A204.1 (cell line): ENCODE results near the gene NTN3.

Experiments used
- FAIRE-seq: peaks from 2 replicates; lab custom pipeline; 2012; peaks lifted over from hg19 to GRCh38; lab: Jason Lieb, UNC

NTN3 gene

DNA sequence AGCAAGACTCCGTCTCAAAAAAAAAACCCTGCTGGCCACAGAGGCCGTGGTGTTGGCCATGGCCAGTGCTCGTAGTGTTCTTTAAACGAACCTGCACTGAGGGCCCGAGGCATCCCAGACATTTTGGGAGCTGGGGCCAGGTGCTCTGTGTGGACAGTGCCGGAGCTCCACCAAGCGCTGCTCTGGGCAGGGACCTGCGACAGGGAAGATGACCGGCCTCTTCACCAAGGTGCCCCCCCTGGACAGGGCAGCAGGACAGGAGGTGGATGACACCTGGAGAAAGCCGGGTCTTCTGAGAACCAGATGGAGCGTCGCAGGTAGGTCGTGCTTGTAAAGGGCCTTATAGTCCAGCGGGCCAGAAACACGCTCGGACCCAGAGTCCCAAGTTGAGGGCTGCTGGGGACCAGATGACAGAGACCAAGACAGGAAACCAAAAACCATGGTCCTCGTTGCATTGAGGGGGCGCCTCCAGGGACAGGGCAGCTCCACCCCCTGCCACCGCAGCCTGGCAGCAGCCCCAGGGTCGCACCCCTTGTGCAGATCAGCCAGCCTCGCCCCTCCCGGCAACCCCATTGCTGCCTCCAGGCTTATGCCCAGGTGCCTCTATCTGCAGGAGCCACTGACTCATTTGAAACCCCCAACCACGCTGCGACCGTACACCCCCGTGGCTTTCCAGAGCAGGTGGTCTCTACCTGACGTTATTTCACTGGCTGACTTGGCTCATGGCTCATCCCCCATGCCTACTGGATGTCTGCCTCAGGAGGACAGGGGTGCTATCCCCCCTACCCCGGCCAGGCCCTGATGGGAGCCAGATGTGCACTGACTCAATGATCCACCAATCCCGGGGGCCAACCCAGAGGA lies 4.2 kb upstream of the NTN3 start:
- no peak for FAIRE-seq

GRCh38 chr16:2467528-2468232 lies 3.4 kb upstream of the NTN3 start:
- FAIRE-seq: no peak

- FAIRE-seq: no peak
These were observed 2.8 kb upstream of the NTN3 start for GRCh38 chr16:2468233-2468724.

DNA sequence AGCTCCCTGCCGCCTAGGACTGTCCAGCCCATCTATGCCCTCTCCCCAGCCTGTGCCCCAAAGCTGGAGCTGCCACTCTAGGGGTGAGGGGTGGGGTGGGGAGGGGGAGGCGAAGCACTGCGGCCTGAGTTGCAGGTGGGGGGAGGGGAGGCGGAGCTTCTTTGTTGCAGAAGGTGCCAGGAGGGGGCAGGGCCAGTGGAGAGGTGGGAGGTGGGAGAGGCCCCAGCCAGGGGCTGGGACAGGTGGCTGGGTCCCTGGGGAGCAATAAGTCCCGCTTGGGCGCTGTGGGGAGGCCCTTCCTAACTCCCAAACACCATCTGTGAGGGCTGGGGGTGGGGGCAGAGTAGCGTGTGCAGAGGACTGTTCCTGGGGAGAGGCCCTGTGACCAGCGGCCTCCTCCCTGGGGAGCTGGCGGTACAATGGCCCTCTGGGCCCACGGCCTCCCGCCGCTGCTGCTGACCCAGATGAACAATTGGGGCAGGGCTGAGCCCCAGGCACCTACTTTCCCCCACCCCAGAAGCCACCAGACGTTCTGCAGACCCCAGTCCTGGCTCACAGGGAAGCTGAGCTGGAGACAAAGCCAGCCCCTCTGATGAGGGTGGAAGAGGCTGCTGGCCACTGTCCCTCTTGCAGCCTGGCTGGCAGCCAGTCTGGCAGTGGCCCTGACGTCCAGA lies 2.2 kb upstream of the NTN3 start:
- FAIRE-seq: no peak

DNA sequence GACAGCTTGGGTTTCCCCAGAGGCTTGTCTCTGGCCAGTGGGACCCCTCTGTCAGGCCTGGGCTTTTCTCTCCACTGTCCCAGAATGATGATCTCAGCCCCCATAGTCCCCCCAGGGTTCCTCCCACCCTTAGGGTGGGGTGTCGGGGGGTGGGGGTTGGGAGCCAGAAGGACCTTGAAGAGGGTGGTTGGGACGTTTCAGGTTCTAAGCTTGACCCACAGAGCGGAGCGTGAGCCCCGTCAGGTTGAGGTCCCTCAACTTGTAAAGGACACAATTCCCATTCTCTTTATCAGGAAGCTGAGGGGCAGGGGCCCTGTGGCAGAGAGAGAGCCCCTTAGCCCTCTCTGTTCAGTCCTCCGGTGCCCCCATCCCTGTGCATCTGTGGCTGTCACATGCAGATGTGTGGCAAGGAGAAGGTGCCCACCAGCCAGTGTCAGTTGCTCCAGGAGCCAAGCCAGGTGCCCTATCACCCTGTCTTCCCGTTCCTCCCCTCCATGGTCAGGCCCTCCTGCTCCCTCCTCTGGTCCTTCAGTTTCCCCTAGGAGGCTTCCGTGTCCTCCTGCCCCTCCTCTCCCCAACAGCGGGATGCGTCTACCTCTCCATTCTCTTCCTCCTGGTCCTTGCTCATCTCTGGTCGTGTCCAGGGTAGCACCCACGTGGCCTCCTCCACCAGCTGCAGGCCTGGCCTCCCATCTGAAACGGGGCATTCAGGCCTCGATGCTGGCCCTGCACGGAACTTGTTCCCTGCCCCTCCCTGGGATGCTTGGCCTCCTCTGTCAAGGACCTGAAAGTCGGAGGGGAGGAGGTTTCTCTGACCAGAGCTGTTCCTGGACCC lies 1.5 kb upstream of the NTN3 start:
- FAIRE-seq: no peak

- no peak for FAIRE-seq
These were observed 879 bp upstream of the NTN3 start for GRCh38 chr16:2470234-2470601.

GRCh38 chr16:2470603-2471015 lies 488 bp upstream of the NTN3 start:
- FAIRE-seq: no peak

DNA sequence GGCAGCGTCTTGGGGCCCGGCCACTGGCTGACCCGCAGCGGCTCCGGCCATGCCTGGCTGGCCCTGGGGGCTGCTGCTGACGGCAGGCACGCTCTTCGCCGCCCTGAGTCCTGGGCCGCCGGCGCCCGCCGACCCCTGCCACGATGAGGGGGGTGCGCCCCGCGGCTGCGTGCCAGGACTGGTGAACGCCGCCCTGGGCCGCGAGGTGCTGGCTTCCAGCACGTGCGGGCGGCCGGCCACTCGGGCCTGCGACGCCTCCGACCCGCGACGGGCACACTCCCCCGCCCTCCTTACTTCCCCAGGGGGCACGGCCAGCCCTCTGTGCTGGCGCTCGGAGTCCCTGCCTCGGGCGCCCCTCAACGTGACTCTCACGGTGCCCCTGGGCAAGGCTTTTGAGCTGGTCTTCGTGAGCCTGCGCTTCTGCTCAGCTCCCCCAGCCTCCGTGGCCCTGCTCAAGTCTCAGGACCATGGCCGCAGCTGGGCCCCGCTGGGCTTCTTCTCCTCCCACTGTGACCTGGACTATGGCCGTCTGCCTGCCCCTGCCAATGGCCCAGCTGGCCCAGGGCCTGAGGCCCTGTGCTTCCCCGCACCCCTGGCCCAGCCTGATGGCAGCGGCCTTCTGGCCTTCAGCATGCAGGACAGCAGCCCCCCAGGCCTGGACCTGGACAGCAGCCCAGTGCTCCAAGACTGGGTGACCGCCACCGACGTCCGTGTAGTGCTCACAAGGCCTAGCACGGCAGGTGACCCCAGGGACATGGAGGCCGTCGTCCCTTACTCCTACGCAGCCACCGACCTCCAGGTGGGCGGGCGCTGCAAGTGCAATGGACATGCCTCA lies 773 bp downstream of the NTN3 start:
- FAIRE-seq: no peak

DNA sequence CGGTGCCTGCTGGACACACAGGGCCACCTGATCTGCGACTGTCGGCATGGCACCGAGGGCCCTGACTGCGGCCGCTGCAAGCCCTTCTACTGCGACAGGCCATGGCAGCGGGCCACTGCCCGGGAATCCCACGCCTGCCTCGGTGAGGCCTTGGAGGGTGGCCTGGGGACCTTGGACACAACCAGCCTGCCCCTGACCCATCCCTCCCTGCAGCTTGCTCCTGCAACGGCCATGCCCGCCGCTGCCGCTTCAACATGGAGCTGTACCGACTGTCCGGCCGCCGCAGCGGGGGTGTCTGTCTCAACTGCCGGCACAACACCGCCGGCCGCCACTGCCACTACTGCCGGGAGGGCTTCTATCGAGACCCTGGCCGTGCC lies 1.4 kb downstream of the NTN3 start:
- FAIRE-seq: no peak

- no peak for FAIRE-seq
These were observed 1.9 kb downstream of the NTN3 start for GRCh38 chr16:2472885-2473445.

DNA sequence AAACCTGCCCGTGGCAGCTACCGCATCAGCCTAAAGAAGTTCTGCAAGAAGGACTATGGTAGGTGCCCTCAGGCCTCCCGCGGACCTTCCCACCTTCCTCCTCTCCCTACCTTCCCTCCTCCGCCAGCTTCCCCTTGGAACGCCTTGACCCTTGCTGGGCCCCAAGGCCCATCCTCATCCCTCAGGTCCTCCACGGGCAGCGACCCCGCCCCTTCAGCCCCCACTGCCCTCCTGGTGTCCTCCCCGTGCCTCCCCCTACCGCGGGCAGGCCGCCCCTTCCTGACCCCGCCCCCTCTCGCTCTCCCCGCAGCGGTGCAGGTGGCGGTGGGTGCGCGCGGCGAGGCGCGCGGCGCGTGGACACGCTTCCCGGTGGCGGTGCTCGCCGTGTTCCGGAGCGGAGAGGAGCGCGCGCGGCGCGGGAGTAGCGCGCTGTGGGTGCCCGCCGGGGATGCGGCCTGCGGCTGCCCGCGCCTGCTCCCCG lies 2.4 kb downstream of the NTN3 start:
- FAIRE-seq: no peak

DNA sequence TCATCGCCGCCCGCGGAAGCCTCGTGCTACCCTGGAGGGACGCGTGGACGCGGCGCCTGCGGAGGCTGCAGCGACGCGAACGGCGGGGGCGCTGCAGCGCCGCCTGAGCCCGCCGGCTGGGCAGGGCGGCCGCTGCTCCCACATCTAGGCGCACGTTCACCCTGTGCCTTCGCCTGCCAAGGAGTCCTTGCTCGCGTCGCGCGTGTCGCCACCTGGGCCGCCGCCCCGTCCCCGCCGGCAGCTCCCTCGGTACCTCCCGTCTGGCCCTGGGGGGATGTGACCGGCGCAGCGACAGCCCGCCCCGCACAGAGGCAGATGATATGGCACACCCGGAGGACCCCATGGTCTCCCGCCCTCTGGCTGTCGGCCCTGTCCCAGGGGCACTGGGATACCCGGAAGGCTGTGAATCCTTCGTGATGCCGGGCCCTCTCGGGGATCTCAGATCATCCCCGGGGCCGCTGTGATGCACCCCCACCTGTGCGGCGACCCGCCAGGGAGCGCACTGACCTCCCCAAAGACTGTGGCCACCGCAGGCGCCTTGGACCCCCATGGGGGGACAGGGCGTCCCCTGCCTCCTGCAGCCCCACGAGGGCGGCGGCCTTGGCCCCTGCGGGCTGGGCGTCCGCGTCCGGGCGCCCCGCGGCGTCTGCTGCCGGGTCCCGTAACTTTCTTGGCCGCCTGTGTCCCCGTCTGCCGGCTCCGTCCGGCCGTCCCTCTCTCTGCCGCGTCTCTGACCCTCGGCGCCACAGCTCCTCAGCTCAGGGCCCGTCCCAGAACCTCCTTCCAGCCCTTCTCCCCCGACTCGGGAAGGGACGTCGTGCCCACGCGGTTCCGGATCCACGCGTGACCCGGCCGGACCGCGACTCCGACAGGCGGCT lies 3.1 kb downstream of the NTN3 start:
- no peak for FAIRE-seq

DNA sequence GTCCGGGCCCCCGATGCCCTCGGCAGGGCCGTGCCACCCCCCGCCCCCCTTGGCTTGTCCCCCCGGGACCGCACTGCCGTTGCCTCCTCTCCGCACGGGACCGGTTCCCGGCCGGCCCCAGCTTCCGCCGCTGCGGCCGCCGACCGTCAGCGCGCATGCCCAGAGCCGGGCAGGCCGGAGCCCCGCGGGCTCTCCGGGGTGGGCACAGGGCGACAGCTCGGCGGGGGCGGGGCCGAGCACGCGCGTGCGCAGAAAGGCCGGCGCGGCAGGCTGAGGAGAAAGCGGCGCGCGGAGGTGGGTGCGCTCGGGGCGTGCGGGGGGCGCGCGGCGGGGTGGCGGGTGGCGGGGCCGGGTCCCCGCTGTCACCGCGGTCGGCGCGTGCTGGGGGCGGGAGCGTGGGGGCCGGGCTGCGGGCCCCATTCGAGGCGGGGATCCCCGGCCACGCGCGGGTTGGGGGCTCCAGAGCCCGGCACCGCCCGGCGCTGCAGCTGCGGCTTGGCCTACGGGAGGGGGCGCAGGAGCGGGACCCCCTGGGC lies 3.8 kb downstream of the NTN3 start, which contains the start of gene TBC1D24:
TBC1D24 (plus strand) TSS at position 251 of the 536 bp plus-strand sequence. CDS start 21,022 bp downstream, outside the sequence.
- no peak for FAIRE-seq

- no peak for FAIRE-seq
These were observed 4.6 kb downstream of the NTN3 start for GRCh38 chr16:2475413-2476344.

- FAIRE-seq: no peak
These were observed 5.2 kb downstream of the NTN3 start for GRCh38 chr16:2476345-2476720.

DNA sequence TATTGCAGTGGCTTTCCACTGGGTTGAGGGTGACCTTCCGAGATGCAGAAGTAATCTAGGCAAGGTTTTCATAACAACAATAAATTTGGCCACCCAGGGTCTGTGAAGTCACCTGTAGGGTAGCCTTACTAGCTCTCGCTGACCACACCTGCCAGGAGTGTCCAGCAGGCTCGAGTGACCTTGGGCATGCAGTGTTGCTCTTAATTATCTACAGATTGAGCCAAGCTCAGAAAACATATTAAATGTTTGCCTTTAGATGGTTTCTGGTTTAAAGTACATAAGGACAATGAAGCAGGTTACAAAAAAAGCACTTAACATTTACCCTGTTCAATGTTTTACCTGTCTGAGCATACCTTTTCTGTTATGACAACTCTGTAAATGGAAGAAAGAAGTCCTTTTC lies 5.6 kb downstream of the NTN3 start:
- no peak for FAIRE-seq

GRCh38 chr16:2477327-2477726 lies 6.2 kb downstream of the NTN3 start:
- FAIRE-seq: no peak

- FAIRE-seq: no peak
These were observed 7.2 kb downstream of the NTN3 start for GRCh38 chr16:2478279-2478678.
